SU-DHL-6 (cell line): ENCODE data around the gene NPEPL1.

Experiments
- CTCF ChIP-seq: fragments of 200-600 bp; sonication (generic); IDR thresholded peaks from one replicate; pipeline ENCODE4 v1.5.1; 2017; ENCODE audit warnings: antibody characterized with exemption, mild to moderate bottlenecking, low read length, moderate library complexity; ENCODE audit not compliant: insufficient read depth, poor library complexity, severe bottlenecking
- EZH2phosphoT487 ChIP-seq: fragments of 200-600 bp; sonication (generic), shearing (Covaris generic); conservative IDR thresholded peaks from 2 replicates; pipeline ENCODE4 v1.6.1; 2018; ENCODE audit warnings: mild to moderate bottlenecking, antibody characterized with exemption, low read length, moderate library complexity, mixed read lengths

GRCh38 chr20:58749979-58750378, 57.4 kb downstream of the NPEPL1 start:
- TF ChIP-seq CTCF (no peak), EZH2phosphoT487 (no peak)
